GM12878 (cell line): ENCODE data around the gene CDHR5. TPM values are rescaled to one million over a fixed set of nuclear protein-coding genes. Genes with fewer than 3 reads are reported as not detected.

ENCODE experiments used
- ATF2 ChIP-seq: IDR thresholded peaks from 2 replicates; pipeline ENCODE4 v1.6.1; 2012; ENCODE audit warnings: low read length, inconsistent platforms
- BCL3 ChIP-seq: IDR thresholded peaks from 2 replicates; pipeline ENCODE4 v1.6.1; 2011; ENCODE audit warnings: borderline replicate concordance, low read depth, mild to moderate bottlenecking, moderate library complexity, low read length; ENCODE audit not compliant: insufficient read depth, poor library complexity, severe bottlenecking
- BMI1 ChIP-seq: fragments of 450-650 bp; IDR thresholded peaks from 2 replicates; pipeline ENCODE4 v1.6.1; 2016; ENCODE audit warnings: mild to moderate bottlenecking, moderate library complexity, borderline replicate concordance
- CEBPB ChIP-seq, 2 experiments: fragments of 150-350 bp in 1 of 2; IDR thresholded peaks; 2 replicates each; pipeline ENCODE4 v1.6.1; 2012 to 2014; ENCODE audit warnings: low read depth in 2 of 2, low read length in 2 of 2, borderline replicate concordance in 1 of 2, inconsistent platforms in 1 of 2
- DPF2 ChIP-seq: fragments of 450-650 bp; IDR thresholded peaks from 2 replicates; pipeline ENCODE4 v1.6.1; 2017; ENCODE audit warnings: mild to moderate bottlenecking
- EED ChIP-seq: sonication (generic); IDR thresholded peaks from 2 replicates; pipeline ENCODE4 v1.6.1; 2016; ENCODE audit warnings: antibody characterized with exemption, low read depth
- ELK1 ChIP-seq: IDR thresholded peaks from 2 replicates; pipeline ENCODE4 v1.6.1; 2012; ENCODE audit warnings: low read depth, low read length, improper control_type of control experiment
- EP300 ChIP-seq, 2 experiments: fragments of 150-350 bp in 1 of 2; IDR thresholded peaks; 2 replicates each; pipeline ENCODE4 v1.6.1; 2011 to 2012; ENCODE audit warnings: low read depth in 2 of 2, low read length in 2 of 2, borderline replicate concordance in 1 of 2, improper control_type of control experiment in 1 of 2, inconsistent platforms in 1 of 2; ENCODE audit not compliant: control insufficient read depth in 1 of 2
- ETV6 ChIP-seq, 2 experiments: fragments of 450-650 bp in 1 of 2; IDR thresholded peaks in 1 of 2; conservative IDR thresholded peaks in 1 of 2; 2 replicates each; pipeline ENCODE4 v1.6.1; 2014; ENCODE audit warnings: antibody characterized with exemption in 1 of 2, borderline replicate concordance in 1 of 2, low read depth in 1 of 2, mild to moderate bottlenecking in 1 of 2, moderate library complexity in 1 of 2
- IKZF1 ChIP-seq: fragments of 450-650 bp; conservative IDR thresholded peaks from 2 replicates; pipeline ENCODE4 v1.6.1; 2017; ENCODE audit warnings: antibody characterized with exemption, mild to moderate bottlenecking
- MYB ChIP-seq: fragments of 150-350 bp; IDR thresholded peaks from 2 replicates; pipeline ENCODE4 v1.6.1; 2014; ENCODE audit warnings: mild to moderate bottlenecking, low read depth, low read length, borderline replicate concordance
- NFXL1 ChIP-seq: fragments of 450-650 bp; IDR thresholded peaks from 2 replicates; pipeline ENCODE4 v1.6.1; 2017; ENCODE audit warnings: antibody characterized with exemption, mild to moderate bottlenecking, borderline replicate concordance
- PAX8 ChIP-seq: fragments of 450-650 bp; IDR thresholded peaks from 2 replicates; pipeline ENCODE4 v1.6.1; 2017; ENCODE audit warnings: mild to moderate bottlenecking, moderate library complexity
- POLR2AphosphoS2 ChIP-seq: IDR thresholded peaks from 2 replicates; pipeline ENCODE4 v1.6.1; 2011; ENCODE audit warnings: low read depth, mild to moderate bottlenecking, low read length, improper control_type of control experiment, moderate library complexity
- POU2F2 ChIP-seq: IDR thresholded peaks from 3 replicates; pipeline ENCODE4 v1.6.1; 2011; ENCODE audit warnings: low read depth, mild to moderate bottlenecking, low read length, borderline replicate concordance
- RFX5 ChIP-seq: IDR thresholded peaks from 2 replicates; pipeline ENCODE4 v1.6.1; 2011; ENCODE audit warnings: low read depth, low read length, improper control_type of control experiment
- SIN3A ChIP-seq: IDR thresholded peaks from 2 replicates; pipeline ENCODE4 v1.6.1; 2012; ENCODE audit warnings: low read depth, low read length, improper control_type of control experiment
- SIX5 ChIP-seq: IDR thresholded peaks from 2 replicates; pipeline ENCODE4 v1.6.1; 2011; ENCODE audit warnings: mild to moderate bottlenecking, low read depth, low read length, moderate library complexity; ENCODE audit not compliant: severe bottlenecking
- SP1 ChIP-seq: IDR thresholded peaks from one replicate; pipeline ENCODE4 v1.6.1; 2011; ENCODE audit warnings: low read depth, low read length
- STAT1 ChIP-seq: fragments of 450-650 bp; conservative IDR thresholded peaks from 2 replicates; pipeline ENCODE4 v1.6.1; 2014; ENCODE audit warnings: antibody characterized with exemption, mild to moderate bottlenecking
- SUZ12 ChIP-seq: fragments of 200-600 bp; sonication (generic); IDR thresholded peaks from one replicate; pipeline ENCODE4 v1.6.1; 2018; ENCODE audit warnings: antibody characterized with exemption, mild to moderate bottlenecking; ENCODE audit not compliant: unreplicated experiment
- ZBTB40 ChIP-seq: fragments of 450-650 bp; IDR thresholded peaks from 2 replicates; pipeline ENCODE4 v1.6.1; 2016; ENCODE audit warnings: mild to moderate bottlenecking, moderate library complexity, borderline replicate concordance
- polyA plus RNA-seq, 11 experiments: library from polyadenylated mRNA; depleted of rRNA in 4 of 11; unstranded in 6 of 11; stranded (reverse) in 5 of 11; fragments of >200 nt; fragmentation: Nextera tagmentation in 4 of 11; fragmentation: Illumina TruSeq in 1 of 11; extraction: Ambion mirVana in 4 of 11; extraction: Trizol in 1 of 11; gene quantifications; 1 replicate in 1 of 11; 2 replicates in 10 of 11; pipeline versions ENCODE4 v1.2.1 to v1.2.3, GENCODE V29; 2011 to 2016; ENCODE audit warnings: inconsistent platforms in 2 of 11, missing spikeins in 2 of 11, low read depth in 1 of 11
- total RNA-seq, 4 experiments: library from RNA; depleted of rRNA in 3 of 4; stranded (reverse); fragments of >200 nt in 3 of 4; fragmentation: Illumina TruSeq in 1 of 4; extraction: Trizol in 1 of 4; gene quantifications; 2 replicates each; pipeline versions ENCODE4 v1.2.1 to v1.2.3, GENCODE V29; 2013 to 2021

Gene CDHR5
- total and polyA plus RNA-seq, 10 of the 15 experiments (the other 5 are each of a cell fraction or from before 2014, with no cell fraction given) = 0.06 TPM; not detected in 9

- TF ChIP-seq ELK1 (peak; percentile 60), NFXL1 (no peak), DPF2 (peak; percentile 64; the same call in 1 of the 2 replicates), SIN3A (peak; percentile 85; the same call in 1 of the 2 replicates), CEBPB (IDR thresholded peaks at IDR 0.05; ENCODE audit: borderline replicate concordance in 1 of 2, low read depth in 2 of 2, low read length in 2 of 2) (no peak), EED (no peak), SIX5 (peak; percentile 49), ETV6 (conservative IDR thresholded peaks at IDR 0.05 in 1 of 2, IDR thresholded peaks at IDR 0.05 in 1 of 2; ENCODE audit: borderline replicate concordance in 1 of 2, low read depth in 1 of 2) (no peak), BMI1 (no peak), SP1 (peak; percentile 84), POU2F2 (peak; percentile 60; the same call in 1 of the 3 replicates), STAT1 (peak; percentile 96), SUZ12 (no peak), BCL3 (no peak), IKZF1 (peak; percentile 76), ZBTB40 (peak; percentile 96), PAX8 (no peak), ATF2 (no peak), POLR2AphosphoS2 (no peak), EP300 (IDR thresholded peaks at IDR 0.05; ENCODE audit: borderline replicate concordance in 1 of 2, control insufficient read depth in 1 of 2, low read depth in 2 of 2, low read length in 2 of 2) (no peak), MYB (no peak), RFX5 (no peak)
These were observed 48.6 kb downstream of the CDHR5 start, which contains the start of gene PHRF1 (continued) for GRCh38 chr11:575996-576768.
